GM12892 (cell line): Measurements from ENCODE around the gene OCIAD2.

Experiments
- POLR2A ChIP-seq: IDR thresholded peaks from 2 replicates; pipeline ENCODE4 v1.6.1; 2011; ENCODE audit warnings: low read depth, low read length, control low read depth
- POLR2AphosphoS5 ChIP-seq: IDR thresholded peaks from 2 replicates; pipeline ENCODE4 v1.6.1; 2011; ENCODE audit warnings: low read depth, low read length, control low read depth

- TF ChIP-seq POLR2AphosphoS5 (no peak), POLR2A (no peak)
These were observed 39.4 kb upstream of the OCIAD2 start for GRCh38 chr4:48945981-48946380.
